GM23338 (cell line): ENCODE measurements around the gene RSBN1L. TPM values are rescaled to one million over a fixed set of nuclear protein-coding genes. Genes with fewer than 3 reads are reported as not detected.

Source experiments
- ATAC-seq: fragments of 200-7000 bp; cut with Tn5 transposase; 3 replicates; pipeline ENCODE4 v1.9.1; 2020
- DNase-seq: peaks from one replicate; pipeline ENCODE4 v3.0.0-alpha.2; 2015; ENCODE audit warnings: low spot score
- H2AFZ ChIP-seq: fragments of 200-600 bp; sonication (generic); 2 replicates; pipeline ENCODE4 v1.8.0; 2016; ENCODE audit warnings: antibody characterized with exemption, mild to moderate bottlenecking, moderate library complexity
- H3F3A ChIP-seq: fragments of 200-600 bp; sonication (generic); replicated peaks from 2 replicates; pipeline ENCODE4 v1.8.0; 2017; ENCODE audit warnings: antibody characterized with exemption, mixed run types, low read depth
- H3K27ac ChIP-seq: fragments of 200-600 bp; sonication (generic); 2 replicates; pipeline ENCODE4 v1.6.1; 2016; ENCODE audit warnings: low read depth
- H3K27me3 ChIP-seq: fragments of 200-600 bp; sonication (generic); 2 replicates; pipeline ENCODE4 v1.8.0; 2016; ENCODE audit warnings: mild to moderate bottlenecking, mixed run types, moderate library complexity; ENCODE audit not compliant: insufficient read depth
- H3K36me3 ChIP-seq: fragments of 200-600 bp; sonication (generic); 2 replicates; pipeline ENCODE4 v1.8.0; 2016; ENCODE audit warnings: mild to moderate bottlenecking; ENCODE audit not compliant: insufficient read depth
- H3K4me1 ChIP-seq: fragments of 200-600 bp; sonication (generic); 2 replicates; pipeline ENCODE4 v1.8.0; 2016; ENCODE audit warnings: mild to moderate bottlenecking, moderate library complexity; ENCODE audit not compliant: insufficient read depth
- H3K4me2 ChIP-seq: fragments of 200-600 bp; sonication (generic); 2 replicates; pipeline ENCODE4 v1.7.1; 2017; ENCODE audit warnings: mixed run types
- H3K4me3 ChIP-seq: fragments of 200-600 bp; sonication (generic); 2 replicates; pipeline ENCODE4 v1.6.1; 2016; ENCODE audit warnings: mixed run types
- H3K79me2 ChIP-seq: fragments of 200-600 bp; sonication (generic); replicated peaks from 2 replicates; pipeline ENCODE4 v1.8.0; 2017; ENCODE audit warnings: mild to moderate bottlenecking; ENCODE audit not compliant: insufficient read depth
- H3K9me2 ChIP-seq: fragments of 200-600 bp; sonication (generic); 2 replicates; pipeline ENCODE4 v1.8.0; 2017; ENCODE audit not compliant: insufficient read depth
- H4K20me1 ChIP-seq: fragments of 200-600 bp; sonication (generic); replicated peaks from 2 replicates; pipeline ENCODE4 v1.8.0; 2017; ENCODE audit warnings: mild to moderate bottlenecking; ENCODE audit not compliant: insufficient read depth
- H3K27ac Mint-ChIP-seq: 2 replicates; pipeline ENCODE4 v1.8.0; 2020; ENCODE audit warnings: inconsistent platforms, mild to moderate bottlenecking, moderate library complexity, mixed read lengths
- H3K27me3 Mint-ChIP-seq: 3 replicates; pipeline ENCODE4 v1.8.0; 2022; ENCODE audit warnings: low read depth, mild to moderate bottlenecking, moderate library complexity, mixed read lengths, inconsistent platforms; ENCODE audit not compliant: insufficient read depth, poor library complexity
- H3K36me3 Mint-ChIP-seq: 3 replicates; pipeline ENCODE4 v1.8.0; 2021; ENCODE audit warnings: low read depth, mild to moderate bottlenecking, inconsistent platforms, moderate library complexity, mixed read lengths
- H3K4me1 Mint-ChIP-seq: 3 replicates; pipeline ENCODE4 v1.8.0; 2020; ENCODE audit warnings: mild to moderate bottlenecking, inconsistent platforms, mixed read lengths
- H3K4me3 Mint-ChIP-seq: 3 replicates; pipeline ENCODE4 v1.8.0; 2021; ENCODE audit warnings: moderate library complexity, mild to moderate bottlenecking, inconsistent platforms, mixed read lengths
- H3K9me3 Mint-ChIP-seq: 3 replicates; pipeline ENCODE4 v1.8.0; 2020; ENCODE audit warnings: moderate library complexity, mild to moderate bottlenecking, inconsistent platforms, mixed read lengths
- CREB1 ChIP-seq: fragments of 250-450 bp; sonication (Bioruptor Pico); IDR thresholded peaks from 2 replicates; pipeline ENCODE4 v1.5.0; 2020; ENCODE audit warnings: low read depth, mild to moderate bottlenecking, moderate library complexity
- EZH2 ChIP-seq: fragments of 200-600 bp; sonication (generic); IDR thresholded peaks from one replicate; pipeline ENCODE4 v1.8.0; 2017; ENCODE audit warnings: antibody characterized with exemption, mild to moderate bottlenecking, low read depth; ENCODE audit not compliant: unreplicated experiment
- EZH2phosphoT487 ChIP-seq: fragments of 200-600 bp; sonication (generic); IDR thresholded peaks from one replicate; pipeline ENCODE4 v1.8.1; 2018; ENCODE audit warnings: antibody characterized with exemption; ENCODE audit not compliant: unreplicated experiment
- JUNB ChIP-seq: IDR thresholded peaks from one replicate; pipeline ENCODE4 v1.6.1; 2016; ENCODE audit warnings: antibody characterized with exemption; ENCODE audit not compliant: unreplicated experiment
- NANOG ChIP-seq: IDR thresholded peaks from 2 replicates; pipeline ENCODE4 v1.6.1; 2016; ENCODE audit warnings: antibody characterized with exemption, borderline replicate concordance
- POLR2AphosphoS5 ChIP-seq: IDR thresholded peaks from 2 replicates; pipeline ENCODE4 v1.6.1; 2016; ENCODE audit warnings: antibody characterized with exemption, low read depth
- REST ChIP-seq: IDR thresholded peaks from one replicate; pipeline ENCODE4 v1.6.1; 2018; ENCODE audit warnings: antibody characterized with exemption; ENCODE audit not compliant: unreplicated experiment
- STAT1 ChIP-seq: IDR thresholded peaks from one replicate; pipeline ENCODE4 v1.6.1; 2016; ENCODE audit warnings: antibody characterized with exemption; ENCODE audit not compliant: unreplicated experiment
- ZNF114 ChIP-seq: fragments of 250-450 bp; sonication (Bioruptor Pico); IDR thresholded peaks from 2 replicates; pipeline ENCODE4 v1.5.0; 2020; ENCODE audit warnings: mild to moderate bottlenecking, moderate library complexity
- ZNF331 ChIP-seq: fragments of 250-450 bp; sonication (Bioruptor Pico); IDR thresholded peaks from 2 replicates; pipeline ENCODE4 v1.5.0; 2020; ENCODE audit warnings: low read depth, mild to moderate bottlenecking, moderate library complexity
- ZNF462 ChIP-seq: fragments of 250-450 bp; sonication (Bioruptor Pico); IDR thresholded peaks from 2 replicates; pipeline ENCODE4 v1.5.0; 2020; ENCODE audit warnings: mild to moderate bottlenecking, moderate library complexity
- polyA plus RNA-seq: library from polyadenylated mRNA; unstranded; fragments of >200 nt; fragmentation: Nextera tagmentation; extraction: Ambion mirVana; gene quantifications from 2 replicates; pipeline ENCODE4 v1.2.1, GENCODE V29; 2016
- total RNA-seq: library from RNA; depleted of rRNA; stranded (reverse); fragments of >200 nt; shearing (Covaris generic); gene quantifications from 2 replicates; pipeline ENCODE4 v1.2.3, GENCODE V29; 2014

The RSBN1L gene
- total and polyA plus RNA-seq, 2 experiments from 2014 or later = 9.7 to 19.7 TPM

- Histone ChIP-seq H3K27ac (no peak overlapping the region), H3K27me3 (no peaks in the 10 kb centered on the region), H3K9me2 (no peaks in the 10 kb centered on the region), H3K36me3 (no peaks in the 10 kb centered on the region), H3K79me2 (peaks cover 55% of the 10 kb centered on the region), H3F3A (no peaks in the 10 kb centered on the region), H2AFZ (no peak overlapping the region), H3K4me1 (no peaks in the 10 kb centered on the region), H3K4me3 (no peak overlapping the region), H4K20me1 (no peaks in the 10 kb centered on the region), H3K4me2 (no peak overlapping the region)
- H3K27ac Mint-ChIP-seq = no peak overlapping the region
- ATAC-seq (no peak), DNase-seq (no peak)
- no peaks in the 10 kb centered on the region for H3K27me3 Mint-ChIP-seq
- no peaks in the 10 kb centered on the region for H3K4me1 Mint-ChIP-seq
- peaks cover 18% of the 10 kb centered on the region for H3K36me3 Mint-ChIP-seq
- no peak for TF ChIP-seq ZNF462
- no peak for TF ChIP-seq EZH2
- TF ChIP-seq POLR2AphosphoS5 = no peak
- TF ChIP-seq CREB1 (CRISPR knock-in tag) = no peak
- no peak for TF ChIP-seq ZNF114 (CRISPR knock-in tag)
- no peak for TF ChIP-seq STAT1
- no peak for TF ChIP-seq REST
- TF ChIP-seq ZNF331 (CRISPR knock-in tag) = no peak
- TF ChIP-seq JUNB = no peak
- TF ChIP-seq NANOG = no peak
- no peak for TF ChIP-seq EZH2phosphoT487
- no peak overlapping the region for H3K4me3 Mint-ChIP-seq
- no peaks in the 10 kb centered on the region for H3K9me3 Mint-ChIP-seq
These were observed 44.0 kb downstream of the RSBN1L start for GRCh38 chr7:77740257-77740656.
